BE2C (cell line): ENCODE measurements around the gene SLC38A2. TPM values are rescaled to one million over a fixed set of nuclear protein-coding genes. Genes with fewer than 3 reads are reported as not detected.

Experiments
- DNase-seq: peaks from one replicate; pipeline ENCODE4 v3.0.0-alpha.2; 2020
- H3K27me3 ChIP-seq: fragments of 250-450 bp; sonication (Bioruptor Pico); 2 replicates; pipeline ENCODE4 v1.5.1; 2020; ENCODE audit warnings: mild to moderate bottlenecking
- H3K36me3 ChIP-seq: fragments of 250-450 bp; sonication (Bioruptor Pico); 2 replicates; pipeline ENCODE4 v1.5.1; 2020; ENCODE audit warnings: mild to moderate bottlenecking
- H3K4me1 ChIP-seq: fragments of 250-450 bp; sonication (Bioruptor Pico); 2 replicates; pipeline ENCODE4 v1.5.1; 2020
- H3K4me3 ChIP-seq: 2 replicates; pipeline ENCODE4 v1.5.1; 2011; ENCODE audit warnings: low read depth, low read length
- H3K9me3 ChIP-seq: fragments of 250-450 bp; sonication (Bioruptor Pico); 2 replicates; pipeline ENCODE4 v1.5.1; 2020
- polyA plus RNA-seq: library from polyadenylated mRNA; unstranded; fragments of >200 nt; gene quantifications from one replicate; pipeline ENCODE4 v1.2.1, GENCODE V29; 2012; ENCODE audit warnings: low read depth, missing spikeins; ENCODE audit not compliant: insufficient read length, insufficient read depth
- TF ChIP-seq, protein P1 (sequence below): IDR thresholded peaks from 2 replicates; pipeline ENCODE4 v1.5.1; 2012; ENCODE audit warnings: mild to moderate bottlenecking, low read depth, low read length

SLC38A2 gene
- 70.7 TPM for polyA plus RNA-seq

DNA sequence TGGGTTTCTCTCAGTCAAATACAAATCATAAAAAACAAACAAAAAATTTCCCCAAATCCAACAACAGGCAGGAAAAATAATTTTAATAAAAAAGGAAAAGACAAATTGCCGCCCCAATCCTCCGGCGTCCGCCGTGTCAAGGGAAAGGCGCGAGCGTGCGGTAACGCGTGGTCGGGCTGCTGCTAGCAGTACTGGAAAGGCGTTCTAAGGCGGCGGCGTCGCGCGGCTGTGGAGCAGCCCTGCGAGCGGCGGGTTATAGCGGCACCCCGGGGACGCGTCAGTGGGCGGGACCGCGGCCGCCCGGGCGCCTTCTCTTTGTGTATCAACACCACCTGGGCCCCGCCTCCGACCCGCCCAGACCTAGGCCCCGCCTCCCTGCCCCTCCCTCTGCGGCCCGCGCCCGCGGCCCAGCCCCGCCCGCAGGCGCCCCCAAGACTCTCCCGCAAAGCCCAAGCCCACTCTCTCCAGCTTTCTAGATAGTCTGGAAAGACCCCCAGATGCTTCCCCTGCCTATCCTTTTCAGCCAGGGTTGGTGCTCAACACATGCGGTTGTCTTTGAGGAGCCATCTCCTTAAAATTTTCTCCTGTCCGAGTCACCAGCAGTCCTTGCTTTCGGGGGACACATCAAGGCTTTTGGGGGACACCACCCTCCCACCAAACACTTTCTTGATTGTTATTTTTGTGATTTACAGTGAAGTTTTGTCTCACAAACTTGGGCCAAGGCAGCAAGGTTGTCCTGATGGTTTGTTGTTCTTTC, at the start of gene SLC38A2:
Gene SLC38A2 (minus strand): TSS at position 230 of the 757 bp plus-strand sequence. CDS start 1,480 bp downstream, outside the sequence.
- Histone ChIP-seq H3K9me3 (no peaks in the 10 kb centered on the region), H3K36me3 (peaks cover 35% of the 10 kb centered on the region), H3K4me3 (peak within 1 kb of the TSS; percentile 93), H3K4me1 (0 out of 2 replicates have a peak, but pooled peaks cover 7% of the 10 kb centered on the region), H3K27me3 (no peaks in the 10 kb centered on the region)
- TF ChIP-seq, protein P1, sequence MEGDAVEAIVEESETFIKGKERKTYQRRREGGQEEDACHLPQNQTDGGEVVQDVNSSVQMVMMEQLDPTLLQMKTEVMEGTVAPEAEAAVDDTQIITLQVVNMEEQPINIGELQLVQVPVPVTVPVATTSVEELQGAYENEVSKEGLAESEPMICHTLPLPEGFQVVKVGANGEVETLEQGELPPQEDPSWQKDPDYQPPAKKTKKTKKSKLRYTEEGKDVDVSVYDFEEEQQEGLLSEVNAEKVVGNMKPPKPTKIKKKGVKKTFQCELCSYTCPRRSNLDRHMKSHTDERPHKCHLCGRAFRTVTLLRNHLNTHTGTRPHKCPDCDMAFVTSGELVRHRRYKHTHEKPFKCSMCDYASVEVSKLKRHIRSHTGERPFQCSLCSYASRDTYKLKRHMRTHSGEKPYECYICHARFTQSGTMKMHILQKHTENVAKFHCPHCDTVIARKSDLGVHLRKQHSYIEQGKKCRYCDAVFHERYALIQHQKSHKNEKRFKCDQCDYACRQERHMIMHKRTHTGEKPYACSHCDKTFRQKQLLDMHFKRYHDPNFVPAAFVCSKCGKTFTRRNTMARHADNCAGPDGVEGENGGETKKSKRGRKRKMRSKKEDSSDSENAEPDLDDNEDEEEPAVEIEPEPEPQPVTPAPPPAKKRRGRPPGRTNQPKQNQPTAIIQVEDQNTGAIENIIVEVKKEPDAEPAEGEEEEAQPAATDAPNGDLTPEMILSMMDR: no peak
- peak; percentile 98 for DNase-seq

GRCh38 chr12:46419675-46420074, 47.1 kb upstream of the SLC38A2 start:
- no peaks in the 10 kb centered on the region for H3K27me3 ChIP-seq
- H3K9me3 ChIP-seq: no peaks in the 10 kb centered on the region
- DNase-seq: no peak
- no peaks in the 10 kb centered on the region for H3K4me1 ChIP-seq
- H3K36me3 ChIP-seq: no peaks in the 10 kb centered on the region
- TF ChIP-seq, protein P1: no peak
- H3K4me3 ChIP-seq: no peak overlapping the region

GRCh38 chr12:46415552-46415951, 43.0 kb upstream of the SLC38A2 start:
- no peaks in the 10 kb centered on the region for H3K27me3 ChIP-seq
- no peaks in the 10 kb centered on the region for H3K4me1 ChIP-seq
- H3K4me3 ChIP-seq: no peak overlapping the region
- DNase-seq: no peak
- H3K36me3 ChIP-seq: no peaks in the 10 kb centered on the region
- TF ChIP-seq, protein P1: no peak
- no peaks in the 10 kb centered on the region for H3K9me3 ChIP-seq

DNA sequence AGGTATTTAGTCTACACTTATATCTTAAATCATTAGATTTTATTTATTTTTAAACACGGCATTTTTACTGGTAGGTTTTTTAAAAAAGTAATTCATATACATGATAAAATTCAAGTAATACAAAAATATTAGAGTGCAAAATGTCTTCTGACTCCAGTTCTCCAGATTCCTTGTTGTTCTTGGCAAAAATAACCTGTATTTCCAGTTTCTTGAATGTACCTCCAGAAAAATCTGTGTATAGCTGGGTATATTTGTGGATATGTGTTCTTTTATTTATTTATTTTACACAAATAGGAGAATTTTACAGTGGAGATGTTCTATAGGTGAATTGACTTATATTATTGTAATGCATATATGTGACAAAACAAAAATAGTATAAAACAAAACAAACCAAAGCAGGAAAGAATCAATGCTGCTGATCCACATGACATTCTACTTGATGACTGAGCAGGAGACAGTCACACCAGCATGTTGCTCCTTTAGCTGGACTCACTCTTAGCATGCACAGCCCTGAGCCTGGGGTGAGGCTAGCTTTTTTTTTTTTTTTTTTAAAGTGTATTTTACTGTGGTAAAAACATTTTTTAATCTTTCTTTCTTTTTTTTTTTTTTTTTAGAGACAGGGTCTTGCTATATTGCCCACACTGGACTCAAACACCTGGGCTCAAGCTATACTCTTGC, 42.2 kb upstream of the SLC38A2 start:
- no peaks in the 10 kb centered on the region for H3K4me1 ChIP-seq
- no peaks in the 10 kb centered on the region for H3K9me3 ChIP-seq
- DNase-seq: no peak
- no peak overlapping the region for H3K4me3 ChIP-seq
- no peaks in the 10 kb centered on the region for H3K36me3 ChIP-seq
- H3K27me3 ChIP-seq: no peaks in the 10 kb centered on the region
- TF ChIP-seq, protein P1: no peak

GRCh38 chr12:46413368-46413767, 40.8 kb upstream of the SLC38A2 start:
- H3K4me1 ChIP-seq: no peaks in the 10 kb centered on the region
- H3K9me3 ChIP-seq: no peaks in the 10 kb centered on the region
- no peak for DNase-seq
- no peaks in the 10 kb centered on the region for H3K36me3 ChIP-seq
- no peaks in the 10 kb centered on the region for H3K27me3 ChIP-seq
- no peak overlapping the region for H3K4me3 ChIP-seq
- TF ChIP-seq, protein P1: no peak

DNA sequence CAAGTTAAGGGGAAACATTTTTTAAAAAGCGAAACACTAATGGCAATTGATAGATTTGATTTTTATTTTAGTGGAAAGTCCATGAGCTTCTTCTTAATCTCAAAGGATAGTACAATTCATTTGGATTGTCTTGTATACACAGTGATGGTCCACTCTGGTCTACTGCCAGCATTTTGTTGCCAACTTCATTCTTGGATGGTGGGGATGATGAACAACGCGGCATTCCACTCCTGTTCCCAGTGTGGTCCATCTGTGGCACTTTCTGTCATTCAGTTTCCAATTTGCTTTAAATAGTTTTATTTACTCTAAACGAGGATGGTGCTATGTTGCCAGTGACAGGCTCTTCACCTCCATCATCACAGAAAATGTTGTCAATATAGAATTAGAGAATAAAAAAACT, 40.3 kb upstream of the SLC38A2 start:
- H3K27me3 ChIP-seq: no peaks in the 10 kb centered on the region
- no peak overlapping the region for H3K4me3 ChIP-seq
- TF ChIP-seq, protein P1: no peak
- H3K9me3 ChIP-seq: no peaks in the 10 kb centered on the region
- DNase-seq: no peak
- no peaks in the 10 kb centered on the region for H3K36me3 ChIP-seq
- H3K4me1 ChIP-seq: no peaks in the 10 kb centered on the region
